SK-N-MC (cell line): ENCODE results near the gene ZNF385A.

ENCODE experiments used
- DNase-seq: peaks from one replicate; pipeline ENCODE4 v3.0.0-alpha.2; 2011; ENCODE audit warnings: low read depth, low spot score
- H3K27ac ChIP-seq: fragments of 200-600 bp; sonication (generic); 2 replicates; pipeline ENCODE4 v1.5.1; 2016; ENCODE audit warnings: mixed run types
- H3K36me3 ChIP-seq: fragments of 200-600 bp; sonication (generic); 2 replicates; pipeline ENCODE4 v1.6.1; 2017; ENCODE audit warnings: antibody characterized with exemption, low read length, mixed read lengths; ENCODE audit not compliant: insufficient read depth
- H3K4me3 ChIP-seq: fragments of 200-600 bp; sonication (generic); 2 replicates; pipeline ENCODE4 v1.5.1; 2016
- H3K9ac ChIP-seq: fragments of 200-600 bp; sonication (generic); 2 replicates; pipeline ENCODE4 v1.8.0; 2017; ENCODE audit warnings: mixed run types, mixed read lengths; ENCODE audit not compliant: insufficient read length
- H3K9me3 ChIP-seq: fragments of 200-600 bp; sonication (generic); 2 replicates; pipeline ENCODE4 v1.6.1; 2017; ENCODE audit warnings: low read depth, mild to moderate bottlenecking, antibody characterized with exemption, low read length, moderate library complexity, mixed read lengths
- EZH2 ChIP-seq: fragments of 200-600 bp; sonication (generic); IDR thresholded peaks from one replicate; pipeline ENCODE4 v1.6.1; 2017; ENCODE audit warnings: antibody characterized with exemption
- FOXP2 ChIP-seq: optimal IDR thresholded peaks from 2 replicates; pipeline ENCODE3; 2011; ENCODE audit warnings: mild to moderate bottlenecking, moderate library complexity; ENCODE audit not compliant: insufficient read depth; ENCODE audit errors: extremely low read length, control extremely low read depth
- POLR2AphosphoS5 ChIP-seq: IDR thresholded peaks from 2 replicates; pipeline ENCODE4 v1.6.1; 2012; ENCODE audit warnings: mild to moderate bottlenecking, low read depth, low read length, borderline replicate concordance

ZNF385A gene

GRCh38 chr12:54398995-54399793 is 14.7 kb upstream of the ZNF385A start:
- Histone ChIP-seq H3K27ac (no peak overlapping the region; the same call in 1 of the 2 replicates), H3K36me3 (peaks cover 90% of the 10 kb centered on the region), H3K9ac (no peak overlapping the region)

DNA sequence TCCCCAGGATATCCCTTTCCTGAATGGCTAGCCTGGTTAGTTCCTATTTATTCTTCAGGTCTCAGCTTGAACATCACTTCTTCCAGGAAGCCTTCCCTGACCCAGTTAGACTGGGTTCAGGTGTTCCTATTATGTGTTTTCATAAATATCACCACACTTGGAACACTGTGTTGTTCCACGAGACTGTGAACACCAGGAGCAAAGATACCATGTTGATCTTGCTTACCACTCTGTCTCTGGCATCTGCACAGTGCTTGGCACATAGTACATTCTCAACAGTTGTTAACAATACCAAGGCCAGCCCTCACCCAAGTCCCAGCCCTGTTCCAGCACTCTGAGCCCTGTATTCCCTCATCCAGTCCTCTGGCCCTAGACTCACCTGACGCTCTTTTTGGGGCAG is 13.7 kb upstream of the ZNF385A start:
- H3K9me3 ChIP-seq: no peaks in the 10 kb centered on the region
- H3K4me3 ChIP-seq: no peak overlapping the region
- peaks cover 81% of the 10 kb centered on the region for H3K36me3 ChIP-seq
- no peak overlapping the region for H3K27ac ChIP-seq
- H3K9ac ChIP-seq: no peak overlapping the region
- no peak for DNase-seq
- no peak for TF ChIP-seq POLR2AphosphoS5
- no peak for TF ChIP-seq FOXP2
- TF ChIP-seq EZH2: no peak

More at GRCh38 chr12:54398995-54399793, 14.7 kb upstream of the ZNF385A start:
- H3K4me3 ChIP-seq: no peak overlapping the region
- TF ChIP-seq POLR2AphosphoS5 (no peak), FOXP2 (no peak), EZH2 (no peak)
- H3K9me3 ChIP-seq: no peaks in the 10 kb centered on the region
- peak; percentile 45 for DNase-seq

DNA sequence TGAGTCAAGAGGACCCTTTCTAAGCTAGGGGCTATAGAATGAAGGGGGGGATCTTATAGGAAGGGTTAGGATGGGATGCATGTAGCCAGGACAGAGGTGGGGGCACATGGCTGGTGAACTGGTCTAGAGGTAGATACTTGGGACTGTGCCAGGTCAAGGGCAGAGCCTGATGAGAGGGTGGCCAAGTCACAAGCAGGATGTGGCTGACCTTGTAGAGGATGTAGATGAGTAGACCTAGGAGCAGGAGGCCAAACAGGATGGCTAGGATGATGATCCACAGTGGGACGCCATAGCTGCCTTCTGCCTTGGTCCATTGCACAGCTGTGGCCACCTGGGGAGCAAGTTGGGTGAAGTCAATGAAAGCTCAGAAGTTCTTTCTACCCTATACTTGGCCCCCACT is 12.6 kb upstream of the ZNF385A start:
- peaks cover 70% of the 10 kb centered on the region for H3K36me3 ChIP-seq
- no peak for DNase-seq
- TF ChIP-seq POLR2AphosphoS5 (no peak), FOXP2 (no peak), EZH2 (no peak)
- no peak overlapping the region for H3K27ac ChIP-seq
- no peak overlapping the region for H3K9ac ChIP-seq
- no peaks in the 10 kb centered on the region for H3K9me3 ChIP-seq
- H3K4me3 ChIP-seq: no peak overlapping the region

DNA sequence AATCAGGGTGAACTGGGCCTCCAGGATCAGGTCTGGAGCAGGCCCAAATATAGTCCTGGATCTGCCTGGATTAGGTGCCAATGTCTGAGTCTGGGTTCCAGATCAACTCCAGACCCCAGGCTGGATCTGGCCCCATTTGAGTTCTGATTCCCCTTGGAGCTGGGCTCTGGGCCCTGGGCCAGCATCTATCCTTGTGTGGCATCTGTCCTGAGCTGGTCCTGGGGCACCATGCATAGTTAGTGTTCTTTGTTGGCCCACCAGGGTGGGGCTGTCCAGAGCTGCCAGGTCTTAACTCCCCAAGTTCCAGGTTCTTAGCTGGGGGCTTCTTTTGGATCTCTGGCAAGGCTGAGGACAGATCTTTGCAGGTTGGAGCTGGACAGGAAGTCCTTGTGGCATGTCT is 11.0 kb upstream of the ZNF385A start:
- no peak overlapping the region for H3K9ac ChIP-seq
- H3K27ac ChIP-seq: no peak overlapping the region
- TF ChIP-seq EZH2: no peak
- TF ChIP-seq FOXP2: no peak
- no peak for TF ChIP-seq POLR2AphosphoS5
- peaks cover 54% of the 10 kb centered on the region for H3K36me3 ChIP-seq
- no peak overlapping the region for H3K4me3 ChIP-seq
- no peak for DNase-seq
- H3K9me3 ChIP-seq: no peaks in the 10 kb centered on the region

GRCh38 chr12:54394986-54395385 is 10.5 kb upstream of the ZNF385A start:
- Histone ChIP-seq H3K27ac (no peak overlapping the region), H3K4me3 (no peak overlapping the region), H3K9ac (no peak overlapping the region), H3K36me3 (peaks cover 48% of the 10 kb centered on the region), H3K9me3 (no peaks in the 10 kb centered on the region)
- TF ChIP-seq POLR2AphosphoS5 (no peak), FOXP2 (no peak), EZH2 (no peak)
- DNase-seq: no peak

DNA sequence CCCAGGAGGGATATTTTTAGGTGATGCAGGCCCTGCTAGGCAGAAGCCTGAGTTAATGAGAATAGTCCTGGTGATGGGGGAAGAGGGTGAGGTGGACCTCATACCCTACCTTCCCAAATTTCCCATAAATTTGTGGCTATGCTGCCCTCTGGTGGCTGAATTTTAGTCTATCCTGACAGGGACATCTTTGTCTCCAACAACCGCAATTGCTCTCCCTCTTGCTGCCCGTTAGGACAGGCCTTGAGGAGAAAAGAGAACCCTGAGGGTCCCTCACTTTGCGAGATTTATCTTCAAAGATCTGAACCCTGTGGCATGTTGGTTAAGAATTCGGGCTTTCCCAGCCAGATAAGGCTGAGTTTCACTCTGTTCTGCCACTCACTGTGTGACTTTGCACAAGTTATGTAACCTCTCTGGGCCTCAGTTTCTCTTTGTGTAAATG is 9.8 kb upstream of the ZNF385A start:
- Histone ChIP-seq H3K4me3 (no peak overlapping the region), H3K9ac (no peak overlapping the region), H3K36me3 (peaks cover 41% of the 10 kb centered on the region), H3K9me3 (no peaks in the 10 kb centered on the region), H3K27ac (no peak overlapping the region)
- TF ChIP-seq FOXP2: no peak
- no peak for TF ChIP-seq POLR2AphosphoS5
- TF ChIP-seq EZH2: no peak
- peak; percentile 37 for DNase-seq

- H3K9me3 ChIP-seq: no peaks in the 10 kb centered on the region
- H3K27ac ChIP-seq: no peak overlapping the region
- H3K9ac ChIP-seq: no peak overlapping the region
- TF ChIP-seq EZH2 (no peak), FOXP2 (no peak), POLR2AphosphoS5 (no peak)
- H3K4me3 ChIP-seq: no peak overlapping the region
- peaks cover 36% of the 10 kb centered on the region for H3K36me3 ChIP-seq
- no peak for DNase-seq
These were observed 9.2 kb upstream of the ZNF385A start for GRCh38 chr12:54393743-54394142.

DNA sequence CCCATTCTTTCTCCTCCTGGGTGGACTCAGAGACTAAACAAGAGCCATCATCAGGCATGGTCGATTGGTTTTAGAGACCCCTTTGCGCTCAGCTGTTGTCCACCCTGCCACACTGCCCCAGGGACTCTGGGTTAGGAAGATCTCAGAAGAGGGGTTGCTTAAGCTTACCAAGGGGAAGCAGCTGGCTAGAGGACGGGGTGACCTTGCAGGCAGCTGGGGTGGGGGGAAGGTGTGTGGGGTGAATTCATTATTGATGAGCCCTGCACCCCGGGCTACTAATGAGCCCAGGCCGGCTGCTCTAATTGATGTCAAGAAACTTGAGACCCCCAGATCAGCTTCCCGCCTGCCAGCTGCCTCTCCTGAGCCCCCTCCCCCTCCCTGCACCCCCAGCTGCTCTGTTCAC is 8.7 kb upstream of the ZNF385A start:
- Histone ChIP-seq H3K36me3 (peaks cover 31% of the 10 kb centered on the region), H3K4me3 (no peak overlapping the region), H3K9ac (no peak overlapping the region), H3K9me3 (no peaks in the 10 kb centered on the region), H3K27ac (peak overlapping the region; percentile 75)
- TF ChIP-seq FOXP2: no peak
- TF ChIP-seq POLR2AphosphoS5: no peak
- no peak for TF ChIP-seq EZH2
- DNase-seq: no peak
